Esophagus muscularis mucosa (tissue), 3 donors: ENCODE results near the gene MROH8.

Source experiments
- CTCF ChIP-seq, 3 experiments: fragments of 200-600 bp in 2 of 3; fragments of 450-650 bp in 1 of 3; sonication (generic) in 2 of 3; IDR thresholded peaks; one replicate each; pipeline ENCODE4 v1.5.1; 2017 to 2019; ENCODE audit warnings: antibody characterized with exemption in 3 of 3, mild to moderate bottlenecking in 2 of 3, moderate library complexity in 1 of 3
- POLR2A ChIP-seq: fragments of 450-650 bp; IDR thresholded peaks from one replicate; pipeline ENCODE4 v1.6.1; 2017; ENCODE audit warnings: antibody characterized with exemption, moderate library complexity, mild to moderate bottlenecking, low read depth

- TF ChIP-seq POLR2A (no peak), CTCF (IDR thresholded peaks at IDR 0.05) (no peak)
These were observed 76.8 kb downstream of the MROH8 start for GRCh38 chr20:37102571-37102970.
